GM23248 (cell line): Measurements from ENCODE around the gene NPB. TPM values are rescaled to one million over a fixed set of nuclear protein-coding genes. Genes with fewer than 3 reads are reported as not detected.
A peak's percentile ranks its signal among the peaks of the same experiment; 100 is the strongest.

Source experiments
- DNase-seq: peaks from one replicate; pipeline ENCODE4 v3.0.0-alpha.2; 2015
- H2AFZ ChIP-seq: fragments of 200-600 bp; sonication (generic); 2 replicates; pipeline ENCODE4 v1.6.1; 2016; ENCODE audit warnings: antibody characterized with exemption
- H3F3A ChIP-seq: fragments of 200-600 bp; sonication (generic); 2 replicates; pipeline ENCODE4 v1.6.1; 2016; ENCODE audit warnings: mild to moderate bottlenecking, antibody characterized with exemption, mixed run types; ENCODE audit not compliant: insufficient read depth
- H3K27ac ChIP-seq: fragments of 200-600 bp; sonication (generic); 2 replicates; pipeline ENCODE4 v1.5.1; 2016; ENCODE audit warnings: mild to moderate bottlenecking
- H3K27me3 ChIP-seq: fragments of 200-600 bp; sonication (generic); replicated peaks from 2 replicates; pipeline ENCODE4 v1.6.1; 2016; ENCODE audit warnings: mild to moderate bottlenecking; ENCODE audit not compliant: insufficient read depth
- H3K36me3 ChIP-seq: fragments of 200-600 bp; sonication (generic); 2 replicates; pipeline ENCODE4 v1.6.1; 2016; ENCODE audit warnings: low read depth, mild to moderate bottlenecking
- H3K4me1 ChIP-seq: fragments of 200-600 bp; sonication (generic); 2 replicates; pipeline ENCODE4 v1.6.1; 2016; ENCODE audit warnings: mild to moderate bottlenecking; ENCODE audit not compliant: insufficient read depth
- H3K4me2 ChIP-seq: fragments of 200-600 bp; sonication (generic); one replicate; pipeline ENCODE4 v1.6.1; 2016; ENCODE audit warnings: mild to moderate bottlenecking; ENCODE audit not compliant: unreplicated experiment
- H3K4me3 ChIP-seq: fragments of 200-600 bp; sonication (generic); 2 replicates; pipeline ENCODE4 v1.5.1; 2016; ENCODE audit warnings: mild to moderate bottlenecking
- H3K79me2 ChIP-seq: fragments of 200-600 bp; sonication (generic); 2 replicates; pipeline ENCODE4 v1.6.1; 2016; ENCODE audit warnings: mild to moderate bottlenecking; ENCODE audit not compliant: insufficient read depth
- H3K9ac ChIP-seq: fragments of 200-600 bp; sonication (generic); 2 replicates; pipeline ENCODE4 v1.6.1; 2016; ENCODE audit warnings: mild to moderate bottlenecking
- H3K9me2 ChIP-seq: fragments of 200-600 bp; sonication (generic); 2 replicates; pipeline ENCODE4 v1.6.1; 2016; ENCODE audit warnings: mixed run types, mild to moderate bottlenecking, moderate library complexity; ENCODE audit not compliant: insufficient read depth
- H3K9me3 ChIP-seq: fragments of 200-600 bp; sonication (generic); one replicate; pipeline ENCODE4 v1.6.1; 2017; ENCODE audit warnings: low read depth
- H4K20me1 ChIP-seq: fragments of 200-600 bp; sonication (generic); 2 replicates; pipeline ENCODE4 v1.6.0; 2016; ENCODE audit not compliant: insufficient read depth
- EZH2 ChIP-seq: fragments of 200-600 bp; sonication (generic); IDR thresholded peaks from 2 replicates; pipeline ENCODE4 v1.6.1; 2018; ENCODE audit warnings: antibody characterized with exemption, mild to moderate bottlenecking; ENCODE audit not compliant: insufficient read depth, poor library complexity, severe bottlenecking
- EZH2phosphoT487 ChIP-seq: fragments of 200-600 bp; sonication (generic); IDR thresholded peaks from 2 replicates; pipeline ENCODE4 v1.6.1; 2018; ENCODE audit warnings: antibody characterized with exemption, moderate library complexity, mild to moderate bottlenecking, low read depth; ENCODE audit not compliant: insufficient read depth
- WGBS, 2 experiments: methylation state at CpG; one replicate each; pipeline ENCODE4 v1.1.6; 2015 to 2017; ENCODE audit warnings: low lambda C conversion rate in 2 of 2, low coverage in 1 of 2; ENCODE audit errors: missing lambda C conversion rate in 2 of 2; 5-methylcytosine and 5-hydroxymethylcytosine counted together
- in situ Hi-C: fragments of 300-500 bp; cut with MboI; formaldehyde crosslinking; loops from 2 replicates; pipeline ENCODE4 v1.15.0; 2020
- polyA plus RNA-seq: library from polyadenylated mRNA; unstranded; fragments of >200 nt; fragmentation: Nextera tagmentation; extraction: Ambion mirVana; gene quantifications from 2 replicates; pipeline ENCODE4 v1.2.1, GENCODE V29; 2016
- total RNA-seq: library from RNA; depleted of rRNA; stranded (reverse); fragments of >200 nt; shearing (Covaris generic); gene quantifications from 2 replicates; pipeline ENCODE4 v1.2.3, GENCODE V29; 2014

Gene NPB
- total and polyA plus RNA-seq, 2 experiments from 2014 or later, result 1.1 to 2.4 TPM

- Histone ChIP-seq H2AFZ (no peak overlapping the region), H3K36me3 (peaks cover 28% of the 10 kb centered on the region), H3K4me3 (no peak overlapping the region), H4K20me1 (no peaks in the 10 kb centered on the region), H3K27ac (no peak overlapping the region), H3K79me2 (peaks cover 78% of the 10 kb centered on the region), H3K27me3 (no peaks in the 10 kb centered on the region), H3K9ac (no peak overlapping the region), H3K4me2 (no peak overlapping the region), H3K9me3 (no peaks in the 10 kb centered on the region), H3F3A (peaks cover 12% of the 10 kb centered on the region; the same call in 1 of the 2 replicates), H3K4me1 (peaks cover 3% of the 10 kb centered on the region; the same call in 1 of the 2 replicates), H3K9me2 (no peaks in the 10 kb centered on the region)
- no peak for TF ChIP-seq EZH2
- no peak for TF ChIP-seq EZH2phosphoT487
- 71 to 74% methylated on average over 11 of the region's 11 CpGs for WGBS, 2 experiments
- no peak for DNase-seq
- in situ Hi-C loops, result no loop called here
Measured at GRCh38 chr17:81884520-81884919, 17.5 kb upstream of the NPB start.

GRCh38 chr17:81884968-81885367 is 17.1 kb upstream of the NPB start:
- Histone ChIP-seq H3K79me2 (peaks cover 82% of the 10 kb centered on the region), H3K4me2 (no peak overlapping the region), H3F3A (peaks cover 12% of the 10 kb centered on the region; the same call in 1 of the 2 replicates), H2AFZ (no peak overlapping the region), H3K27me3 (no peaks in the 10 kb centered on the region), H3K4me1 (peaks cover 7% of the 10 kb centered on the region), H3K27ac (no peak overlapping the region), H3K9me3 (no peaks in the 10 kb centered on the region), H3K9me2 (no peaks in the 10 kb centered on the region), H3K36me3 (peaks cover 33% of the 10 kb centered on the region), H4K20me1 (no peaks in the 10 kb centered on the region; the same call in 1 of the 2 replicates), H3K9ac (no peak overlapping the region), H3K4me3 (no peak overlapping the region)
- in situ Hi-C loops, result no loop called here
- TF ChIP-seq EZH2, result no peak
- no peak for TF ChIP-seq EZH2phosphoT487
- no peak for DNase-seq
- WGBS, 2 experiments, result 95 to 99% methylated on average over 5 of the region's 5 CpGs

- H2AFZ ChIP-seq, result no peak overlapping the region
- H3K4me1 ChIP-seq, result peaks cover 12% of the 10 kb centered on the region
- no peak overlapping the region for H3K4me3 ChIP-seq
- no peaks in the 10 kb centered on the region for H3K27me3 ChIP-seq
- peaks cover 12% of the 10 kb centered on the region; the same call in 1 of the 2 replicates for H3F3A ChIP-seq
- H3K79me2 ChIP-seq, result peaks cover 87% of the 10 kb centered on the region
- no peak overlapping the region for H3K9ac ChIP-seq
- TF ChIP-seq EZH2phosphoT487 (no peak), EZH2 (no peak)
- peaks cover 36% of the 10 kb centered on the region for H3K36me3 ChIP-seq
- H3K4me2 ChIP-seq, result no peak overlapping the region
- WGBS, 2 experiments, result 94 to 97% methylated on average over 10 of the region's 10 CpGs
- no peak for DNase-seq
- H3K9me3 ChIP-seq, result no peaks in the 10 kb centered on the region
- in situ Hi-C loops, result no loop called here
- no peaks in the 10 kb centered on the region; the same call in 1 of the 2 replicates for H4K20me1 ChIP-seq
- no peaks in the 10 kb centered on the region for H3K9me2 ChIP-seq
- H3K27ac ChIP-seq, result peak overlapping the region; percentile 49; the same call in 1 of the 2 replicates
Measured at GRCh38 chr17:81885454-81885853, 16.6 kb upstream of the NPB start.

- Histone ChIP-seq H3K36me3 (peaks cover 36% of the 10 kb centered on the region), H3K9me3 (no peaks in the 10 kb centered on the region), H3K9me2 (no peaks in the 10 kb centered on the region), H2AFZ (no peak overlapping the region), H3K4me3 (no peak overlapping the region), H3K4me2 (no peak overlapping the region), H3K27ac (peak overlapping the region; percentile 49), H3K4me1 (peaks cover 12% of the 10 kb centered on the region), H4K20me1 (no peaks in the 10 kb centered on the region; the same call in 1 of the 2 replicates), H3F3A (peaks cover 12% of the 10 kb centered on the region; the same call in 1 of the 2 replicates), H3K79me2 (peaks cover 93% of the 10 kb centered on the region), H3K9ac (no peak overlapping the region), H3K27me3 (no peaks in the 10 kb centered on the region)
- peak; percentile 81 for DNase-seq
- WGBS, 2 experiments, result 53 to 55% methylated on average over 11 of the region's 11 CpGs
- TF ChIP-seq EZH2, result no peak
- in situ Hi-C loops, result no loop called here
Measured at GRCh38 chr17:81885869-81886548, 16.0 kb upstream of the NPB start.
